ACC112 (cell line): ENCODE data around the gene PRKCB.

Experiments used
- H2AFZ ChIP-seq: fragments of 200-600 bp; sonication (generic); one replicate; pipeline ENCODE4 v1.6.0; 2017; ENCODE audit warnings: antibody characterized with exemption, low read length; ENCODE audit not compliant: unreplicated experiment
- H3K27ac ChIP-seq: fragments of 200-600 bp; sonication (generic); 2 replicates; pipeline ENCODE4 v1.5.1; 2014; ENCODE audit warnings: low read depth, mild to moderate bottlenecking, antibody characterized with exemption, low read length, moderate library complexity
- H3K27me3 ChIP-seq: fragments of 200-600 bp; sonication (generic); 2 replicates; pipeline ENCODE4 v1.6.1; 2014; ENCODE audit warnings: mild to moderate bottlenecking, antibody characterized with exemption, low read length, moderate library complexity, mixed read lengths; ENCODE audit not compliant: insufficient read depth
- H3K36me3 ChIP-seq: fragments of 200-600 bp; sonication (generic); 2 replicates; pipeline ENCODE4 v1.6.1; 2016; ENCODE audit warnings: mild to moderate bottlenecking, antibody characterized with exemption, low read length, moderate library complexity, mixed read lengths; ENCODE audit not compliant: insufficient read depth
- H3K4me1 ChIP-seq: fragments of 200-600 bp; sonication (generic); one replicate; pipeline ENCODE4 v1.6.1; 2016; ENCODE audit warnings: low read length, mixed read lengths; ENCODE audit not compliant: insufficient read depth, unreplicated experiment, control insufficient read depth
- H3K4me3 ChIP-seq: fragments of 200-600 bp; sonication (generic); 2 replicates; pipeline ENCODE4 v1.5.1; 2014; ENCODE audit warnings: mild to moderate bottlenecking, low read depth, low read length
- H3K79me2 ChIP-seq: fragments of 200-600 bp; sonication (generic); one replicate; pipeline ENCODE4 v1.6.0; 2016; ENCODE audit warnings: low read length; ENCODE audit not compliant: control insufficient read depth, unreplicated experiment, insufficient read depth

Gene PRKCB

GRCh38 chr16:24164416-24164815 is 328.6 kb downstream of the PRKCB start:
- Histone ChIP-seq H3K27me3 (no peaks in the 10 kb centered on the region), H3K27ac (no peak overlapping the region), H3K36me3 (no peaks in the 10 kb centered on the region), H3K4me3 (no peak overlapping the region), H3K4me1 (no peaks in the 10 kb centered on the region), H3K79me2 (no peaks in the 10 kb centered on the region), H2AFZ (no peak overlapping the region)

GRCh38 chr16:24165273-24165672 is 329.5 kb downstream of the PRKCB start:
- Histone ChIP-seq H3K4me1 (no peaks in the 10 kb centered on the region), H2AFZ (no peak overlapping the region), H3K27me3 (no peaks in the 10 kb centered on the region), H3K79me2 (no peaks in the 10 kb centered on the region), H3K36me3 (no peaks in the 10 kb centered on the region), H3K4me3 (no peak overlapping the region), H3K27ac (no peak overlapping the region)

GRCh38 chr16:24166661-24167528 is 331.1 kb downstream of the PRKCB start:
- no peak overlapping the region for H3K4me3 ChIP-seq
- H3K4me1 ChIP-seq = no peaks in the 10 kb centered on the region
- H3K27ac ChIP-seq = no peak overlapping the region
- no peak overlapping the region for H2AFZ ChIP-seq
- no peaks in the 10 kb centered on the region for H3K36me3 ChIP-seq
- H3K27me3 ChIP-seq = no peaks in the 10 kb centered on the region
- no peaks in the 10 kb centered on the region for H3K79me2 ChIP-seq

GRCh38 chr16:24168856-24169255 is 333.1 kb downstream of the PRKCB start:
- Histone ChIP-seq H3K4me3 (no peak overlapping the region), H3K27ac (no peak overlapping the region), H3K4me1 (no peaks in the 10 kb centered on the region), H2AFZ (no peak overlapping the region), H3K27me3 (no peaks in the 10 kb centered on the region), H3K79me2 (no peaks in the 10 kb centered on the region), H3K36me3 (no peaks in the 10 kb centered on the region)

- no peak overlapping the region for H3K27ac ChIP-seq
- H3K4me3 ChIP-seq = no peak overlapping the region
- no peak overlapping the region for H2AFZ ChIP-seq
- H3K27me3 ChIP-seq = no peaks in the 10 kb centered on the region
- H3K79me2 ChIP-seq = no peaks in the 10 kb centered on the region
- no peaks in the 10 kb centered on the region for H3K36me3 ChIP-seq
- no peaks in the 10 kb centered on the region for H3K4me1 ChIP-seq
These were observed 334.6 kb downstream of the PRKCB start for GRCh38 chr16:24170407-24170806.

GRCh38 chr16:24174504-24174903 is 338.7 kb downstream of the PRKCB start:
- H3K36me3 ChIP-seq = no peaks in the 10 kb centered on the region
- no peaks in the 10 kb centered on the region for H3K4me1 ChIP-seq
- no peaks in the 10 kb centered on the region for H3K27me3 ChIP-seq
- no peak overlapping the region for H3K4me3 ChIP-seq
- H3K79me2 ChIP-seq = no peaks in the 10 kb centered on the region
- no peak overlapping the region for H3K27ac ChIP-seq
- no peak overlapping the region for H2AFZ ChIP-seq

GRCh38 chr16:24174957-24175356 is 339.2 kb downstream of the PRKCB start:
- Histone ChIP-seq H3K4me1 (no peaks in the 10 kb centered on the region), H3K27me3 (no peaks in the 10 kb centered on the region), H3K4me3 (no peak overlapping the region), H2AFZ (no peak overlapping the region), H3K79me2 (no peaks in the 10 kb centered on the region), H3K27ac (no peak overlapping the region), H3K36me3 (no peaks in the 10 kb centered on the region)

GRCh38 chr16:24178496-24178895 is 342.7 kb downstream of the PRKCB start:
- Histone ChIP-seq H3K4me3 (no peak overlapping the region), H3K27ac (no peak overlapping the region), H3K27me3 (no peaks in the 10 kb centered on the region), H3K4me1 (no peaks in the 10 kb centered on the region), H2AFZ (no peak overlapping the region), H3K36me3 (no peaks in the 10 kb centered on the region), H3K79me2 (no peaks in the 10 kb centered on the region)

GRCh38 chr16:24180451-24180850 is 344.7 kb downstream of the PRKCB start:
- Histone ChIP-seq H2AFZ (no peak overlapping the region), H3K4me1 (no peaks in the 10 kb centered on the region), H3K27ac (no peak overlapping the region), H3K36me3 (no peaks in the 10 kb centered on the region), H3K79me2 (no peaks in the 10 kb centered on the region), H3K27me3 (no peaks in the 10 kb centered on the region), H3K4me3 (no peak overlapping the region)

GRCh38 chr16:24188021-24188542 is 352.3 kb downstream of the PRKCB start:
- Histone ChIP-seq H3K36me3 (no peaks in the 10 kb centered on the region), H3K79me2 (no peaks in the 10 kb centered on the region), H3K4me1 (no peaks in the 10 kb centered on the region), H3K27me3 (no peaks in the 10 kb centered on the region), H3K4me3 (no peak overlapping the region), H2AFZ (no peak overlapping the region), H3K27ac (no peak overlapping the region)

- no peaks in the 10 kb centered on the region for H3K4me1 ChIP-seq
- no peak overlapping the region for H3K27ac ChIP-seq
- no peaks in the 10 kb centered on the region for H3K79me2 ChIP-seq
- H3K36me3 ChIP-seq = no peaks in the 10 kb centered on the region
- H3K27me3 ChIP-seq = no peaks in the 10 kb centered on the region
- no peak overlapping the region for H2AFZ ChIP-seq
- H3K4me3 ChIP-seq = no peak overlapping the region
These were observed 353.1 kb downstream of the PRKCB start for GRCh38 chr16:24188751-24189318.
